Stimulated activated CD4-positive, alpha-beta T cell treated with anti-CD3 and anti-CD28 coated beads, TNF-alpha, amount 100 ng/mL, for 1 hour (primary cell): ENCODE results near the gene OGDH.
"Not testable (repeated sequence)": the region's sequence is repeated elsewhere in the genome, so short reads cannot be mapped to it uniquely, and the experiment has no call there.

Experiments
- DNase-seq, 3 donors: peaks; one replicate each; pipeline ENCODE4 v3.0.0-alpha.2; 2020; ENCODE audit warnings: low read depth in 3 of 3, low spot score in 1 of 3

The OGDH gene

DNA sequence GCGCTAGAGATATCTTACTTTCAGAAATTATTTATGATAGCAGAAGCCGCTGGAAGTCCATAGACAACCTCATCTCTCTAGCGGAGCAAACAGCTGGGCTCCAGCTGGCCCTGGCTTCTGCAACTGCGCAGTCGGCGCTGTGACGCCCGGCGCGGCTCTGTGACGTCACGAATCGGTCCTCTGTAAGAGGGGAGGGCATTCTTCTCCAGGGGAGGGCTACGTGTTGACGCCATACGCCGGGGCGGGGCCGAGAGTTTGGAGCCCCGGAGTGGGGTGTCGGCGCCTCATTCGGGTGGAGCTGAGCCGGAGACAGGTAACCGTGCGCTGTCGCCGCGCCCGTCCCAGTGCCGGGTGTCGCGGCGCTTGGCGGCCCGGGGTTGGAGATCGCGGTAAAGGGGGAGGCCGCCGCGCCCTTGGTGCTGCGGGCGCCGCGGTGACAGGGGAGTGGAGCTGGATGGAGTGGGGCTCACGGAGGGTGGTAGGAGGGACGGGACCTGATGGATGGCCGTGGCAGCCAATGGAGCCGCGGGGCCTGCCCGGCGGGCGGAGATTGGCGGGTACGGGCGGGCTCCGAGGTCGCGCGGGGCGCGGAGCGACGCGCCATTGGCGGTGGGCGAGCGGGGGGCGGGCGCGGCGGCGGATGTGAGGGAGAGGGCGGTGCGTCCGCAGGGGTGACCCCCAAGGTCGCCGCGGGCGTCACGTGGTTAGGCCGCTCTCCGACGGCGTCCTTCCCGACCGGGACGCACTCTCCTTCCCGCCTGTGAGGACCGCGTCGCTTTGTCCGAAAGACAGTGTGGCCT lies at the start of gene OGDH:
Gene OGDH, plus strand, starts transcription at position 287 of the 800 bp plus-strand sequence. CDS start 17,717 bp downstream, outside the sequence.
- DNase-seq, result peak; percentile 94 to 98 (median 97)

- DNase-seq, result no peak
Observed at GRCh38 chr7:44557485-44557884, 48.9 kb upstream of the OGDH start.

GRCh38 chr7:44559485-44559884 lies 46.9 kb upstream of the OGDH start:
- DNase-seq, result no peak

DNA sequence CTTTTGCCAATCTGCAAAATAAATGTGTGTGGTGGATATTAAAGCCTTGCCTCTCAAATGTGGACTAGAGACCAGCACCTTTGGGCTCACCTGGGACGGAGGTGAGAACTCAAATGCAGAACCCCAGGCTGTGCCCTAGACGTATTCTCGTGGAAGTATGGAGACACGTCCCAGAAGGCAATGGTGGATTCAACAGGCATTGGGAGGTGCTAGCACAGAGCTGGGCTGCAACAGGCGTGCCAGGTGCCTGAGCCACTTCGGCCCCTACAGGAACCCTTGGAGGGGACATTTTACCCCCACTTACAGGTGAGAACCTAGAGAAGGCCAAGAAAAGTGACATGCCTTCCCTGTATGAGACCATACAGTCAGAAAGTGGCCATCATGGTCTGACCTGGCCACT lies 44.9 kb upstream of the OGDH start:
- no peak for DNase-seq

DNA sequence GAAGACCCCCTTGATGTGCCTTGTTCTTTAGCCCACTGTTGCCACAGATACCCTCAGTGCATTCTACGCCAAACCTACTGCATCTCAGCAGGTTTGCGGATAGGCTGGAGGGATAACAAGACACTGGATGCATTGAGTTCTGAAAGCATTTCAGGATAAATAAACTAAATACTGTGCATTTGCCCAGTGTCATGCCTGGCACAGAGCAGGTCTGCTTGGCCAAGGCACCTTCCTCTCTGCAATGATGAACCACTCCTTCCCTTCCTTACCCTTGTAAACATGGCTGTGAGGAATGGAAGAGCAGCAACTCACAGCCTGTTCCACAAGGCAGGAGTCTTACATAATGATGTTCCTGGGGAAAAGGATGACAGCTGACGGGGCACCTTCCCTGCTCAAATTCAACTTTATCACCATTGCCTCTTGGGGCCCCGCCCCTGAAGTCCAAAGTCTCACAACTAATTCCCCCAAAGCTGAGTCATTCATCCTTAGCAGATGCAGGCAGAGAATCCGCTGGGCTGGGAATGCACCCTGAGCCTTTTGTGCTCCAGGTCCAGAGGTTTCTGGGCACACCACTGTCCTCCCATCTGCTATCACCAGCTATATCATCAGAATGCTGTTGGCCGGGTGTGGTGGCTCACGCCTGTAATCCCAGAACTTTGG lies 44.3 kb upstream of the OGDH start:
- DNase-seq, result no peak

- not testable (repeated sequence) for DNase-seq
Observed at GRCh38 chr7:44562622-44562962, 43.8 kb upstream of the OGDH start.

GRCh38 chr7:44563171-44563679 lies 43.2 kb upstream of the OGDH start:
- no peak for DNase-seq

DNA sequence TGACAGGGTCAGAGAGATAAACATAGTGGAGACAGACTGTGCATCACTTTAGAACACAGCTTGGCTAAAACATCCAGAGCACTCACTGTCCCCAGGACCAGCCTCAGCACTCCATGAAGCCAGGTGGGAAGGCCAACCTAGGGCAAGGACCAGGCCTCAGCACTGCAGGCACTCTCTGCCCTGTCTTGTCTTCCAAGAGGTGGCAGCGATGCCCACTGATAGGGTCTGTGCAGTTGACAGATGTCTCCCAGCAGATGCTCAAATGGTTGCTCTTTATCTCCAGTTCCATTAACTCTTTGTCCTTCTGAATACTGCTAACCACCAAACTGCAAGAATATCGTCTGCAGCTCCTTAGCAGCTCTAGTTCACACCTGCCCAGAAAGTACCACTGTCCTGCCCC lies 41.8 kb upstream of the OGDH start:
- DNase-seq, result no peak

DNA sequence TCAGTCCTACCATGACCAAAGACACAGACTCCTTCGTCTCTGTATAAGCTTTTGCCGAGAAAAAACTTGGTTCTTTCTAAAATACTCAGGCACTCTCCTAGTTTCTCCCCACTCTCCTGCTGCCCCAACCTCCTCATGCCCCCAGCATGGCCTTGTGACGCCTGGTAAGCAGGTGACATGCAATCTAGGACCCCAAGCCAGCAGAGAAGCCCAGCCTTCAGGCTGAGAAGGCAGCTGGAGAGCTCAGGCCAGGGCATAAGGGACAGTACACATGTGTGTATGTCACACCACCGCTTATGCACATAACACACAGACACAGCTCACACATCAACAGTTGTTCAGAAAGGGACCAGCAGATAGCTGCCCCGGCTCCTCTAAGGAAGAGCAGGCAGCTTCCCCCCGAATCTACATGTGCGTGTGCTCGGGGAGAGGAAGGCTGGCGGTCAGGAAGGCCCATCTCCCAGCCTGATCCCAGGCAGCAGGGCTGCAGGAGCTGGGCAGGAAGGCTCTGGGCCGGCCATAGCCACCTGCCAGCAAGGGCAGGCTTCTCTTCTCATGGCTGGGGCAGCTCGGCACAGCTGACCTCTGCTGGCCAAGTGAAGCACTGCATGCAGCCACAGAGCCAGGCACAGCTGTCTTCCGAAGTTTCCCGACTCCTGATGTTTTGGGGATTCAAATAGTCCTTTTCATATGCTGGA lies 41.2 kb upstream of the OGDH start:
- DNase-seq, result peak; percentile 23 to 56 (median 33)

DNA sequence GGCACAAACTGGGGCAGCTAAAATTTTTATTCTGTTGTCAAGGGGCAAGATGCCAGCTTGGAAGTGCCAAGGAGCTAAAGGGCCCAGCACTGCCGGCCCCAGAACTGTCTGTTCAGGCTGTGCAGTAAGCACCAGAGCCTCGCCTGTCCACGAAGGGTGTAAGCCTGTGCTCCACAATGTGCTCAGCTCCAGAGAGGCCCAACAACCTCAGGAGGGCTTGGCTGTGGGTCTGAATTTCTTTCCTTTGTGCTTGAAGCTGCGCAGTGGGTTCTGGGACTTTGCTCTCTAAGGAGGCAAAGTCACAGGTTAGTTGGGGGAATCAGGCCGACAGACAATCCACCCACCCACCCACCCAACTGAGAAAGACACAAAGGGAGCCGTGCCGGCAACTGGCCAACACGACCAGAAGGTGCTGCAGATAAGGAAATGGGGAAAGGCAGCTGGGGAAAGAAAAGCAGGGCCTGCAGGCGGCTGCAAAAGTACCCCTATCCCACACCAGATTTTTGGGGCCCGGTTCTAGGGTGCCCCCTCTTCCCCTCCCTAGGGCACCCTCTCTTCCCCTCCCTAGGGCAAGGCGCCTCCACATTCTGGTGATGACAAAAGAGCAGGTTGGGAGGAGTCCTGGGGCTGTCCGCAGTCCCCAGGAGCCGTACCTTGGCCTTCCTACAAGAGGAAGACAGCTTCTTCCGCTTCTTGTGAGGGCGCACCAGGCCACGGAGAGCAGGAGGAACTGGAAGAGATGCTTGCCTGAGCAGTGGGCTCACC lies 40.5 kb upstream of the OGDH start:
- DNase-seq, result no peak

DNA sequence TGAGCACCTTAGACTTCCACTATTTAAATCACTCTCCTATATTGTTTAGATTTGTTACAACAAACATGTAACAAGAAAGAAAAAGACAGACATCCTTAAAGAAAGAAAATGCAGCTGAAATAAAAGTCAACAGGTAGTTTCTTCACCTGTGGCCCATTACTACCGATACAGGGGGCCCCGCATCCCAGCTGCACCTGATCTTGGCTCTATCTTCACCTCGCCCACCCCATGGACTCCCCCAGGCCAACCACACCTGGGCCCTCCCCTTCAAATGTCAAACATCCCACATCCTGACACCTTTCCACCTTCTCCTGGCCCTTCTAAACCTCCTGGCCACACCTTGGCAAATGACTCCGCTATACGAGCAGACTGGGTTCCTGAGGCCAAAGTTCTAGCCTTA lies 39.7 kb upstream of the OGDH start:
- no peak for DNase-seq

DNA sequence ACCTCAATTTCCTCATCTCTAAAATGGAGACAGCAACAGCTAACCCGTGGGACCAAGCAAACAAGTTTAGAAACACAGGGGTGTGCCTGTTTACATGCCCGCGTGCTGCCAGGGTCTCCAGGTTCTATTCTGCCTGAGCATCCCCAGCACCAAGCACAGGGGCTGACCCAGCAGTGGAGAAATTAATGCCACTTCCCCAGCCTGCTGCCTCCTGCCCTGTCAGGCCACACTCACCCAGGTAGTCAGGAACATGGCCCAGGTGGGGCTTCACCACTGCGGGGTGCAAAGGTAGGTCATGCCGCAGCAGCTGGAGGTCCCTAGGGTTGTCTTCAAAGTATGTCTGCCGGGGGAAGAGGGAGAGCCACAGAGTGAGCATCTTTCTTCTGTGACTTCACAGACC lies 38.5 kb upstream of the OGDH start:
- DNase-seq, result no peak

GRCh38 chr7:44568771-44569560 lies 37.5 kb upstream of the OGDH start:
- DNase-seq, result no peak

- no peak for DNase-seq
Observed at GRCh38 chr7:44569959-44570358, 36.5 kb upstream of the OGDH start.

DNA sequence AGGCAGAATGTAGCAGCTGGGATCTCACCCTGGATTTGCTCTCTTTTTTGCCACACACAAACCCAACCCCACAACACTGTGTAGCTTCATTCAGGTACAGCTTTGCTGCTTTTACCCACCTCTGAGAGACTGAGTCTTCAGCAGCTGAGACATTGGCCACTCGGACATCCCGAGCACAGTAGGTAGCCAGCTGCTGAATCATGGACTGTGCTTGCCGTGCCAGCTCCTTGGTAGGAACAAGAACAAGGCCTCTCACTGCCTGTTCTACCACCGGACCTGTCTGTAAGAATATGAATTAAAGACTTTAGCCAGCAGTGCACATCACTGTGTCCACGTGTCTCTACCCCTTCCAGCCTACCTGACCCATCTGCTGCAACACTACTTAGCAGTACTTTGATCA lies 33.7 kb upstream of the OGDH start:
- no peak for DNase-seq

- peak; percentile 79 to 85 (median 81) for DNase-seq
Observed at GRCh38 chr7:44573464-44574286, 32.8 kb upstream of the OGDH start, which contains the start of gene DDX56. Gene DDX56, minus strand, starts transcription at chr7:44573908. Its CDS starts 13 bp downstream, at chr7:44573895.

GRCh38 chr7:44574287-44574872 lies 32.0 kb upstream of the OGDH start:
- no peak for DNase-seq

DNA sequence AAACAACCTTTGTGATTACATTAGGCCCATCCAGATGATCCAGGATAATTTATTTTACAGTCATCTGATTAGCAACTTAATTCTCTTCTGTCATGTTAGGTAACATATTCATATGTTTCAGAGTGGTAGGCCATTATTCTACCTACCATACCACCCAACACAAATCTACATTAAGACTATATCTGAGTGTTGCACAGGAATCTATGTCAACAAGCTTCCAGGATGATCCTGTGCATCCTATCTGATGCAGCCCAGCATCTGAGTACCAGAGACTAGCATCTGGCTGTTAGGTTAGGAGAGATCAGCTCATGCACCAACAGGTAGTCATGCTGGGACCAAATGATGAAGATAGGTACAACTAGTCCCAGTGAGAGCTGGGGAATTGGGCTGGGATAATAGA lies 31.4 kb upstream of the OGDH start:
- no peak for DNase-seq

DNA sequence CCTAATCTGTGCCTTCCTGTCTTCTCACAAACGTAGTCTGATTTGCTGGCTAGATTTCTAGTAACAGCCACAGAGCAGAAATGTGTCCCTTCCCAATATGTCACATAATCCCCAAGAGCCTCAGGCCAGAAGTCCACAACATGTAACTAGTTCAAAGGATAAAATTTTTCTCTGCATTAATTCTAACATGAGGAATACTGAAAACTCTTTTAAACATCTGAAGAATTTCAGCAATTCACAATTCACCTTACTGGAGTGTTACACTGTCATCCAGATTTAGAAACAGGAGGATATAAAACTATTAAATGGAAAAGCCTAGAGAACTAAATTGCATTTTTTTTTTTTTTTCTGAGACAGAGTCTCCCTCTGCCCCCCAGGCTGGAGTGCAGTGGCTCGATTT lies 30.2 kb upstream of the OGDH start:
- DNase-seq, result no peak
